IPS DF 19.7 (cell line): Measurements from ENCODE around the gene PTPN13.

Source experiments
- DNase-seq: peaks from one replicate; pipeline ENCODE4 v3.0.0-alpha.2; 2013; ENCODE audit warnings: low read depth, low spot score

Gene PTPN13

DNA sequence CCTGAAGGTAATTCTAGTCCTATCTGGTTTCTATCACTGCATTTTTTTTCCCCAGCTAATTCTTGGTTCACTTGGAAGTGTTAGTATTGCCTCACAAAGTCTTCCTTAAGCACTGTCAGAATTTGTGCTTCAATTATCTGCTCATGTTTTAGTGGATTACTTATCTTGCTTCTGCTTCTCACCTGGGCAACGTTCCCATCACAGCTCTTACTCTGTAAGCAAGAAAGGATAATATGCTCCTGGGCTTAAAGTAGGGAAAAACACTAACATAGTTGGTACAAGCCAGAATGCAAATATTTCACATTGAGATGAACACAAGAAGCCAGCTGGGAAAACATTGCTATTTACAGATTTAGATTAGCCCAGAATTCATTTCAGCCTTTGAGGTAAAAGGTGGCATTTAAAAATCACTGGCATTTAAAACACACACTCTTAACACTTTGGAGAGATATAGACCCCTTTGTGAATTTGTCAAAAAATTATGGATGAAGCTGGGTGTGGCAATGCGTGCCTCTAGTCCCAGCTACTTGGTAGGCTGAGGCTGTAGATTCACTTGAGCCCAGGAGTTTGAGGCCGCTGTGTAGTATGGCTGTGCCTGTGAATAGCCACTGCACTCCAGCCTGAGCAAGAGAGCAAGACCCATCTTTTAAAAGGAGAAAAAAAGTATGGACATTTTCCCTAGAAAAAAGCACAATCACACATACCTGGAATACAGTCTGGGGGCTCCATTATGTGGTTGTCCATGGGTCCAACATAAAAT, 6.6 kb upstream of the PTPN13 start:
- DNase-seq, result no peak

GRCh38 chr4:86592553-86593249, 1.4 kb upstream of the PTPN13 start:
- DNase-seq, result no peak

DNA sequence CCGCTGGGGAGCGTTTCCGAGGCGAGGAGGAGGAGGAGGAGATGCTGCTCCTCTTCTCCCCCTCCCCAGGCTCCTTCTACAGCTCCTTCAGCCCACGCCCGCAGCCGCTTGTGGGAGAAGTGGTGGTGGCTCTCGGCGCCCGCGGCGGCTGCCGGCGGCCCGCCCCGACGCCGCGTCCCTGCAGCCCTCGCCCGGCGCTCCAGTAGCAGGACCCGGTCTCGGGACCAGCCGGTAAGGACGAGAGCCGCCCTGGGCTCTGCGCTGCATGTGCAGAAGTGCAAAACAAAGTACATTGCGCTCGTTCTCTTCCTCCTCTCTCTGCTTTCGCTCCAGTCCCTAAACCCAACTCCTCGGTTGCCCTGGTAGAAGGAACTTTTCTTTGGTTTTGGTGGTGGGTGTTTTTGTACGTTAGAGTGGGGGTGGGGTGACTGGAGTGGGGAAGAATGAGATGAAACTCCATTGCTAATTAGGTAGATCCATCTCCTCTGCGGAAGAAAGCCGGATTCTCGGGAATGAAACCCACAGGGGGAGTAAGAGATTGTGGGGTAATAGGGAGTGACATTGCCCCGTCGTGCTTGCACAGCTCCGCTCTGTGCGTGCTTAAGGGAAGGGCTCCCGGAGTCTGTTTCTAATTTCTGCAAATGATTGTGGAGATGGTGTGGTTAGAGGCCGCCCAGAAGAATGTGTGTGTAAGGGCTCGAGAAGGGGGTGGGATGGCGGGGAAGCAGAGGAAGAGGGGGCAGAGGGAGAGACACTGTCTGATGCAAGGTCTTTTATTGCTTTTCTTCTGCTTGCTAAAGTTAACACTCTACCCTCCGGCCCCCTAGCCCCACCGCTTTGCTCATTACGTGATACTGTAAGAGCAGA, 677 bp downstream of the PTPN13 start:
- DNase-seq, result no peak

DNA sequence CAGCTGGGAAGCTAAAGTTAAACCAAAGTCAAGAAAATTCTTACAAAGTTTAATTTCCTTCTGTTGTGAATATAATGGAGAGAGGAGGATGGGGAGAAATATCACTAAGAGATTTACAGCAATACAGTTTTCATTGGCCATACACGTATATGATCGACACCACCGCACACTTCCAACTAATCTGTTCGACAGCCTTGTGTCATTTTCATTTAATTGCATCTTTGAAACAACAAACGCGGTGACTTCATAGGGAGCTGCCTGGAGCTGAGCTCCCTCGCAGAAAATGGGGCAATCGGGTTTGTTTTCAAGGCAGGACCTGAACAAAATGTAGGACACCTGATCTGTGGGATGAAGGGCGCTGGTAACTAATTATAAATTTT, 1.3 kb downstream of the PTPN13 start:
- DNase-seq, result no peak

DNA sequence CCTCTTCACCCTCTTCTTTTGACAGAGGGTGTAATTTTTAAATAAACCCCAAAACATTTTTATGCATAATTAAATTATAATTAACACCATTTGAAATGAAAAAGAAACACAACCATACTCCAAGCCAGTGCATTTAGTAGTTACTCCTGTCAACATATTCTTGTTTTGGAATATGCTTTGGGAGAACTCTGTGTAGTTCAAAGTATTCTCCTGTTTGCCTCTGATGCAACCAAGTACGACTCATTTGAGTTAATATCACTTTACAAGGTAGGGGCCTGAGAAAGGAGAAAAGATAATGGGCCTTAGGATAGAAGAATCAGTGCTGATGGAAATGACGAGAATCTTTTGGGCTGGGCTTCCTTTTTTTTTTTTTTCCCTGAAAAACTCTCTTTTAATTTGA, 2.7 kb downstream of the PTPN13 start:
- DNase-seq, result no peak

- no peak for DNase-seq
These were observed 6.0 kb downstream of the PTPN13 start for GRCh38 chr4:86600007-86600653.

GRCh38 chr4:86603311-86603885, 9.3 kb downstream of the PTPN13 start:
- DNase-seq, result no peak

DNA sequence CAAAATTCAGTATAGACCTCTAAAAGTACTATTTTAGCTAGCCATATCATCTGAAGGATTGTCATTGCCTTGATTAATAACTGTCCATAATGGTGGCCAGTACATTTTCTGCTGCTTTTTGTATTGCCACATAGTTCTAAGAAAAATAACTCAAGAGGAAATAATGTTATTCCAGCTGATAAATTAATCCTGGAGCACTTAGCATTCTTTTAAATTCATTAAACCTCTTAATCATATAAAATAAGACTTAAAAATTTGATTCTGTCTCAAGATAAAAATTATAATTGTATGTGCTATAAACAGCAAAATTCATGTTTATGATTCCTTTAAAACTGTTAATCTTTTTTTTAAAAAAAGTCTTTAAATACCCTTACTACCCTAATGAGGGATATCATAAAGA, 12.7 kb downstream of the PTPN13 start:
- DNase-seq, result no peak

- DNase-seq, result no peak
These were observed 14.8 kb downstream of the PTPN13 start for GRCh38 chr4:86608757-86609375.

GRCh38 chr4:86611757-86612156, 17.6 kb downstream of the PTPN13 start:
- DNase-seq, result no peak

- no peak for DNase-seq
These were observed 19.6 kb downstream of the PTPN13 start for GRCh38 chr4:86613734-86614133.

DNA sequence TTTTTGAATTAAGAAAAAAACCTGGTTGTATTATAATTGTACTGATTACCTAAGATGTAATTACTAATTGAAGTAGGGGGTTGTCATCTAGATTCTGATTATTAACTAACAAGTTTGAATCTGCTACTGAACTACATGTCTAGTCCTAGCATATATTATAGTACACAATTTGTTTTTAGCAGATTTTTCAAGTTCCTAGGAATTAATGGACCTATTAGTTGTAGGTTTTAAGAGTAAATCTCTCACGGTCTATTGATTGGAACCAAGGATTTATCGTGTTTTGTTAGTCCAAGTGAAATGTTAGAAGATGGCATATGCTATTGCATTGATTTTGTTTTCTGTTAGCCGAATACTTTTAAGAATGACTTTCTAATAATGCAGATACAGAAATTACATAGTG, 20.8 kb downstream of the PTPN13 start:
- no peak for DNase-seq

DNA sequence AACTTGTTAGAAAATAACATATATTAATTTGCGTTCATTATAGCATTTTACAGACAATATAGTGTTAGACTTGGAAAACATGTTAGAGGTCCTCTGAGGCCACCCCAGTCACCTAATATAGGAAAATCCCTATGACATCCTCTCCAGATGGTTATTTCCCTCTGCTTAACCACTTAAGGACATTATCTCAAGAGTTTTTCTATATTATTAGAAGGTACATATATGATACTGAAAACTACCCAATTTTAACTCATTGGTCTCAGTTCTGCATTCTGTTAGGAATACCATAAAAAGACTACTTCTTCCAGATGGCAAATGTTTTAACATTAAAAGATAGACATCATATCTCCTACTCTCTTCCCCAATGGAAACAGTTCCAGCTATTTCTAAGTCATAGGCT, 21.4 kb downstream of the PTPN13 start:
- no peak for DNase-seq

DNA sequence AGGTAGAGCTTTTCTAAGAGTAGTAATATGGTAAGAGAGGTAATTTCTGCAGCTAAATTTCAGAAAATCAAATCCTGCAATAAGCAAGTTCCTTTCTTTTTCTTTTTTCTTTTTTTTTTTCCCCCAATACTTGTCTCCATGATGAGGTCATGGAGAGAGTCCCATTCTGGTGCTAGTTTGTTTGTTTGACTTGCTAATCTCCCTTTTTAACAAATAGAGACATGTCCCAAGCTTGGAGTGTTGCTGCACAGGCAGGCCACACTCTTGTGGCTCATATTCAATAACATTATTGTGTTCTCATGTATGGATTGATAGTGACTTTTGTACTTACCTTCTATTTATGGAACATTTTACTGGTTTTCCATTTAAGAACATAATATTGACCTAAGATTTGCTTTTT, 25.5 kb downstream of the PTPN13 start:
- no peak for DNase-seq

DNA sequence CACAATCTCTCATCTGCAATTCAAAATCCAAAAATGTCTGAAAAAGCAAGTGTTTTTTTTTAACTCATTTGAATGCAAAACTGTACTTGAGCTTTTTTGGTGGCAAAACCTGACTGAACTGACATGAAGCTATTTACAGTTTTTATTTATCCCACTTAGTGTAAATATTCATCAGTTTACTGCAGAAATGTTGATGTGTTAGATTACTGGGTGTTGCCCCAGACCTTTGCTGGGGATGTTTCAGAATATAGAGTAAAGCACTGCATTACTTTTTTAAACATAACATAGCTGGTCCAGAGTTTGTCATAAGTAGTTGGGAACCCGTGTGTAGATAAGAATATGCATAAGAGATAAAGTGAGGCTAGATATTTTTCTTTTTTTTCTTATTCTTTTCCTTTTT, 27.3 kb downstream of the PTPN13 start:
- DNase-seq, result no peak

DNA sequence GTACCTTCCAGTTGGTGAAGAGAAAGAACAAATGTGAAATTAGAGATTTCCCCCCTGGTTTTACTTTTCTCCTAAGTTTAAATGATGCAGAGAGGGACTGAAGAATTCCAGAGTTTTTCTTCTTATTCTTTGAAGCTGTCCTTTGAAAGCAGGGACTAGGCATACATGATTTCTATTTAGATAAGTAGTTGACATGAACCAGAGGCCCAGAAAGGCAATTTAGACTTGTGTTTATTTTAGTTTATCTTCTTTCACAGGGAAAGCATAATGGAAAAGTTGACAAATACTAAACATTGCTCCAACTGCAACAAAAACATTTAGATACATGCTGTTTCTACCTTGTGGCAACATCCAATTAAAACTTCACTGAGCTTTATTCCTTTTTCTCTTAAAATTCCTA, 32.0 kb downstream of the PTPN13 start:
- DNase-seq, result no peak

DNA sequence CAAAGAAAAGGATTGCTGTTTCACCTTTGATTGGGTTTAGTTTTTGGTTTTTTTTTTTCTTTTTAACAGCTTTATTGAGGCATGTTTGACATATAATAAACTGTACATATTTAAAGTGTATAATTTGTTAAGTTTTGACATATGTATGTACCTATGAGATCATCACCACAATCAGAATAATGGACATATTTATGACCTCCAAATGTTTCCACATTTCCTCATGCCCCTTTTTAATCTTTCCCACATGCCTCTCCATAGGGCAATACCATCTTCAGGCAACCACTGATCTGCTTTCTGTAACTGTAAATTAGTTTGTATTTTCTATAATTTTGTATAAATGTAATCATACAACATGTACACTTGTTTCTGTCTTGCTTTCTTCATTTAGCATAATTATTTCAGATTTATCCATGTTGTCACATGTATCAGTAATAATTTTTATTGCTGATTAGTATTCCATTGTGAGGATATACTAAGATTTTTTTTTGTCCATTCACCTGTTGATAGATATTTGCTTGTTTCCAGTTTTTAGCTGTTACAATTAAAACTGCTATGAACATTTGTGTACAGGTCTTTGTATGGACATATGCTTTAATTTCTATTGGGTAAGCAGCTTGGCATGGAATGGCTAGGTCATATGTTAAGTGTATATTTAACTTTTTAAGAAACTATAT, 33.5 kb downstream of the PTPN13 start:
- DNase-seq, result no peak

DNA sequence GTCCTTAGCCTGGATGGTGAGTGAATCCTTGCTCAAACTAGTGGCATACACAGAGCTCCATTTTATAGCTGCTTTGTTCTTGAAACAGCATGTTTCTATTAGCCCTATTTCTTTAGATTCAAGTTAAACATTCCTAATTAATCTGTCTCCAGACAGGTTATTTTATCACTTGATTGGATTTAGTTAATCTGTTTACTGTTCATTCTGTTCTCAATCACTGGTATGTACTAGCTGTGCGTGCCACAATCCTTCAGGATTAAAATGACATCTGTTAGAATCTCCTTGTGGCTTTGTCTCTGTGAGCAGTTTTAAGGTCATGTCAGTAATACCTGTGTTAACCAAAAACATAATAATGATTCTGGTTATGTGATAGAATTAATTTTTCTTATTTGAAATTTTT, 36.5 kb downstream of the PTPN13 start:
- DNase-seq, result no peak

DNA sequence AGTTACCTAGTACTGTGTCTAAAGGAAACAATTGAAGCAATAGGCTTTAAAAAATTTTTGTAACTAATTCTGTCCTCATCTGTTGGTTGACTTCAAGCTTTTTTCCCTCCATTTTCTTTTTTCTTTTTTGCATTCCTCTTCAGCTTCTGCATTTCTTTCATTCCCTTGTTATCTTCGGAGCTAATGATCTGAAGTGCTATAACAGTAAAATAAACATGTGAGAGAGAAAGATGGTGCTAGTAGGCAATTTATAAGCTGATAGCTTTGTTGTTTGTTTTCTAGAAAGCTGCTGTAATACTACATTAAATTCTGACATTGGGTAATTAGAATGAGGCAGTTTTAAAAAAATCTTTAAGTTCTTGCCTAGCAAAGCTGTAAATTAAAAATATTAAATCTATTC, 37.1 kb downstream of the PTPN13 start:
- DNase-seq, result no peak

DNA sequence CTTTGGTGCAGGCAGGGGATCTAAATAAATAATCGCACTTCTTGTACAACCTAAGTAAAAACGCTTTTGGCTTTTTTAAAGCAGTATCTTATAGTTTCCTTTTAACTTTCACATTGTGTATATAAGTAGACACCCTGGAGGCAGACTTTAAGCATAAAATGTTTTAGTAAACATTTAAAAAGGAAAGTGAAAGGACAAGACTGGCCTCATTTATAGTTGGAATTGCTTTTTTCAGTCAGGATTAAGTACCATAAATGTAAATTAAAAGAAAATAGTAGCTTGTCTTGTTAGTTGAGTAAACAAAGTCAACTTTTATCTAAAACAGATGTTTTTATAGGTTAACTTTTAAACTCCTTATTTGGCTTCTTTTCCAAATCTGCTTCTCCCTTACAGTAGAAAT, 39.7 kb downstream of the PTPN13 start:
- DNase-seq, result no peak

DNA sequence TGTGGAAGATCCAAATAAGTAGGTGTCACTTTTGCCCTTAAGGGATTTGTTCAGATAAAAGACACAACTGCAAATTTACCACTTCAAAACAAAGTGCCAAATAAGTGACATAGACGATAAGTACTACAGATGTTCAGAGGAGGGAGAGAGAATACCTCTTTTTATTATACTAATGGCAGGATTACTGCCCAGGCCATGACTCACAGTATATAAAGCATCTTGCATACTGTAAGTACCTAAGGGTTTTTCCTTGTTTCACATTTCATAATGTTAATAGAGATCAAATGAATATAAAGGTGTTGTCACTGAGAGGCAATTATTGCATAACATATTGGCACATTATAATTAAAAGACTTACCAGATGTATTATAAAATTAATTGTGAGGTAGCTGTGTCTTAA, 46.4 kb downstream of the PTPN13 start:
- no peak for DNase-seq
